ENCODE results near the gene ILF2.

ILF2 gene

DNA sequence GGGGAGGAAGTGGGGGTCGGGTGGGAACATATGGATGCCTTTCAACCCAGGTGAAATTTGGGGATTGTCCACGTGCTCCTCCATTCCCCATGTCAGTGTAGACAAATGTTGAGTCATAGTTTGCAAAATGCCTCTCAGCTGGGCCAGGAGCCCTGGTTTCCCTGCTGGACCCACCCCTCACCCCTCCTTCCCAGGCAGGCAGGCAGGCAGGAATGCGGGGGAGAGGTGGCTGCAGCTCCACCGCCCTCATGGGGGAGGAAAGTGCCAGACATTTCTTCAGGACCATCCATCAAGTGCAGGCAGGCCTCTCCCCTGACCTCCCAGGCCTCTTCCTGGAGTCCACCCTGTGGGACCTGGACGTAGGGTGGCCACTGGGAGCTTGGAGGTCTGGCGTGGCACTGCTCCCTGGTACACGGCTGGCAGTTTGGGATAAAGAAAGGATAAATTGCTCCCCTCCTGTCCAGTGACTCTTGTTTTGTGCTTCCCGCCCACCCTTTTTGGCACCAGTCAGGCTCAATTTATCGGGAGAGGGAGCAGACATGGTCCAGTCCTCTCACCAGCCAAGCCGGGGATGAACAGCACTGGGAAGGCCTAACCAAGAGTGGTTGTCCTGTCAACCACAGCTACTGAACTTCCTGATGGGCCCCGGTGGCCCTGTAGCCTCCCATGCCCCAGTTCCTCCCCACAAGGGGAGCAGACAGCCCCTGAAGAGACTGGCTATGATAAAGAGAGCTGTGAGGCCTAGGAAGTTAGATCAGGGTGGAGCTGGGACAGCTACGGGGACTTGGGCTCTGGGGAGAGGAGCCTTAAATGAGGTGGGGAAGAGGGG, 26.6 kb upstream of the ILF2 start (continued):
- no peak for TF ChIP-seq KLF10 (tag by site-specific recombination; IDR thresholded peaks at IDR 0.05)
- no peak for TF ChIP-seq ZNF843 (tag by site-specific recombination; IDR thresholded peaks at IDR 0.05)
- TF ChIP-seq, protein P1, sequence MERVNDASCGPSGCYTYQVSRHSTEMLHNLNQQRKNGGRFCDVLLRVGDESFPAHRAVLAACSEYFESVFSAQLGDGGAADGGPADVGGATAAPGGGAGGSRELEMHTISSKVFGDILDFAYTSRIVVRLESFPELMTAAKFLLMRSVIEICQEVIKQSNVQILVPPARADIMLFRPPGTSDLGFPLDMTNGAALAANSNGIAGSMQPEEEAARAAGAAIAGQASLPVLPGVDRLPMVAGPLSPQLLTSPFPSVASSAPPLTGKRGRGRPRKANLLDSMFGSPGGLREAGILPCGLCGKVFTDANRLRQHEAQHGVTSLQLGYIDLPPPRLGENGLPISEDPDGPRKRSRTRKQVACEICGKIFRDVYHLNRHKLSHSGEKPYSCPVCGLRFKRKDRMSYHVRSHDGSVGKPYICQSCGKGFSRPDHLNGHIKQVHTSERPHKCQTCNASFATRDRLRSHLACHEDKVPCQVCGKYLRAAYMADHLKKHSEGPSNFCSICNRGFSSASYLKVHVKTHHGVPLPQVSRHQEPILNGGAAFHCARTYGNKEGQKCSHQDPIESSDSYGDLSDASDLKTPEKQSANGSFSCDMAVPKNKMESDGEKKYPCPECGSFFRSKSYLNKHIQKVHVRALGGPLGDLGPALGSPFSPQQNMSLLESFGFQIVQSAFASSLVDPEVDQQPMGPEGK (tag by site-specific recombination; IDR thresholded peaks at IDR 0.05), result peak; percentile 16; the same call in 1 of the 2 replicates
- peak; percentile 91 for TF ChIP-seq PRDM10 (tag by site-specific recombination; IDR thresholded peaks at IDR 0.05)
- no peak for TF ChIP-seq ZNF157 (tag by site-specific recombination; IDR thresholded peaks at IDR 0.05)
- TF ChIP-seq, protein P2, sequence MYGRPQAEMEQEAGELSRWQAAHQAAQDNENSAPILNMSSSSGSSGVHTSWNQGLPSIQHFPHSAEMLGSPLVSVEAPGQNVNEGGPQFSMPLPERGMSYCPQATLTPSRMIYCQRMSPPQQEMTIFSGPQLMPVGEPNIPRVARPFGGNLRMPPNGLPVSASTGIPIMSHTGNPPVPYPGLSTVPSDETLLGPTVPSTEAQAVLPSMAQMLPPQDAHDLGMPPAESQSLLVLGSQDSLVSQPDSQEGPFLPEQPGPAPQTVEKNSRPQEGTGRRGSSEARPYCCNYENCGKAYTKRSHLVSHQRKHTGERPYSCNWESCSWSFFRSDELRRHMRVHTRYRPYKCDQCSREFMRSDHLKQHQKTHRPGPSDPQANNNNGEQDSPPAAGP (tag by site-specific recombination; IDR thresholded peaks at IDR 0.05), result peak; percentile 76; the same call in 1 of the 2 replicates
- TF ChIP-seq GLIS1 (tag by site-specific recombination; IDR thresholded peaks at IDR 0.05), result no peak
- TF ChIP-seq, protein P3, sequence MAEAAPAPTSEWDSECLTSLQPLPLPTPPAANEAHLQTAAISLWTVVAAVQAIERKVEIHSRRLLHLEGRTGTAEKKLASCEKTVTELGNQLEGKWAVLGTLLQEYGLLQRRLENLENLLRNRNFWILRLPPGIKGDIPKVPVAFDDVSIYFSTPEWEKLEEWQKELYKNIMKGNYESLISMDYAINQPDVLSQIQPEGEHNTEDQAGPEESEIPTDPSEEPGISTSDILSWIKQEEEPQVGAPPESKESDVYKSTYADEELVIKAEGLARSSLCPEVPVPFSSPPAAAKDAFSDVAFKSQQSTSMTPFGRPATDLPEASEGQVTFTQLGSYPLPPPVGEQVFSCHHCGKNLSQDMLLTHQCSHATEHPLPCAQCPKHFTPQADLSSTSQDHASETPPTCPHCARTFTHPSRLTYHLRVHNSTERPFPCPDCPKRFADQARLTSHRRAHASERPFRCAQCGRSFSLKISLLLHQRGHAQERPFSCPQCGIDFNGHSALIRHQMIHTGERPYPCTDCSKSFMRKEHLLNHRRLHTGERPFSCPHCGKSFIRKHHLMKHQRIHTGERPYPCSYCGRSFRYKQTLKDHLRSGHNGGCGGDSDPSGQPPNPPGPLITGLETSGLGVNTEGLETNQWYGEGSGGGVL (tag by site-specific recombination; IDR thresholded peaks at IDR 0.05), result peak; percentile 69
- TF ChIP-seq, protein P4, sequence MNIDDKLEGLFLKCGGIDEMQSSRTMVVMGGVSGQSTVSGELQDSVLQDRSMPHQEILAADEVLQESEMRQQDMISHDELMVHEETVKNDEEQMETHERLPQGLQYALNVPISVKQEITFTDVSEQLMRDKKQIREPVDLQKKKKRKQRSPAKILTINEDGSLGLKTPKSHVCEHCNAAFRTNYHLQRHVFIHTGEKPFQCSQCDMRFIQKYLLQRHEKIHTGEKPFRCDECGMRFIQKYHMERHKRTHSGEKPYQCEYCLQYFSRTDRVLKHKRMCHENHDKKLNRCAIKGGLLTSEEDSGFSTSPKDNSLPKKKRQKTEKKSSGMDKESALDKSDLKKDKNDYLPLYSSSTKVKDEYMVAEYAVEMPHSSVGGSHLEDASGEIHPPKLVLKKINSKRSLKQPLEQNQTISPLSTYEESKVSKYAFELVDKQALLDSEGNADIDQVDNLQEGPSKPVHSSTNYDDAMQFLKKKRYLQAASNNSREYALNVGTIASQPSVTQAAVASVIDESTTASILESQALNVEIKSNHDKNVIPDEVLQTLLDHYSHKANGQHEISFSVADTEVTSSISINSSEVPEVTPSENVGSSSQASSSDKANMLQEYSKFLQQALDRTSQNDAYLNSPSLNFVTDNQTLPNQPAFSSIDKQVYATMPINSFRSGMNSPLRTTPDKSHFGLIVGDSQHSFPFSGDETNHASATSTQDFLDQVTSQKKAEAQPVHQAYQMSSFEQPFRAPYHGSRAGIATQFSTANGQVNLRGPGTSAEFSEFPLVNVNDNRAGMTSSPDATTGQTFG (tag by site-specific recombination; IDR thresholded peaks at IDR 0.05; ENCODE audit: borderline replicate concordance), result no peak
- no peak for TF ChIP-seq ZNF311 (tag by site-specific recombination; IDR thresholded peaks at IDR 0.05; ENCODE audit: borderline replicate concordance)
- TF ChIP-seq EGR2 (tag by site-specific recombination; IDR thresholded peaks at IDR 0.05; ENCODE audit: low read depth), result peak; percentile 85
- no peak for TF ChIP-seq TRIM28 (IDR thresholded peaks at IDR 0.05; ENCODE audit: borderline replicate concordance, low read length)
- TF ChIP-seq ZNF660 (tag by site-specific recombination; IDR thresholded peaks at IDR 0.05), result no peak
- TF ChIP-seq ZNF529 (tag by site-specific recombination; IDR thresholded peaks at IDR 0.05; ENCODE audit: insufficient replicate concordance), result no peak
- TF ChIP-seq PRDM1 (tag by site-specific recombination; IDR thresholded peaks at IDR 0.05), result no peak
- no peak for TF ChIP-seq ZNF548 (tag by site-specific recombination; IDR thresholded peaks at IDR 0.05)
- TF ChIP-seq WT1 (tag by site-specific recombination; IDR thresholded peaks at IDR 0.05), result peak; percentile 60; the same call in 1 of the 2 replicates
- TF ChIP-seq ZFP3 (tag by site-specific recombination; IDR thresholded peaks at IDR 0.05; ENCODE audit: low read depth), result no peak
- TF ChIP-seq ZNF394 (tag by site-specific recombination; IDR thresholded peaks at IDR 0.05; ENCODE audit: borderline replicate concordance), result no peak
- TF ChIP-seq, protein P5, sequence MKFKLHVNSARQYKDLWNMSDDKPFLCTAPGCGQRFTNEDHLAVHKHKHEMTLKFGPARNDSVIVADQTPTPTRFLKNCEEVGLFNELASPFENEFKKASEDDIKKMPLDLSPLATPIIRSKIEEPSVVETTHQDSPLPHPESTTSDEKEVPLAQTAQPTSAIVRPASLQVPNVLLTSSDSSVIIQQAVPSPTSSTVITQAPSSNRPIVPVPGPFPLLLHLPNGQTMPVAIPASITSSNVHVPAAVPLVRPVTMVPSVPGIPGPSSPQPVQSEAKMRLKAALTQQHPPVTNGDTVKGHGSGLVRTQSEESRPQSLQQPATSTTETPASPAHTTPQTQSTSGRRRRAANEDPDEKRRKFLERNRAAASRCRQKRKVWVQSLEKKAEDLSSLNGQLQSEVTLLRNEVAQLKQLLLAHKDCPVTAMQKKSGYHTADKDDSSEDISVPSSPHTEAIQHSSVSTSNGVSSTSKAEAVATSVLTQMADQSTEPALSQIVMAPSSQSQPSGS (tag by site-specific recombination; IDR thresholded peaks at IDR 0.05; ENCODE audit: low read depth), result no peak
- peak; percentile 86 for TF ChIP-seq ZFHX2 (tag by site-specific recombination; conservative IDR thresholded peaks at IDR 0.05)
- no peak for TF ChIP-seq ZBTB20 (tag by site-specific recombination; IDR thresholded peaks at IDR 0.05)
- TF ChIP-seq ZBTB17 (tag by site-specific recombination; IDR thresholded peaks at IDR 0.05), result peak; percentile 57
- TF ChIP-seq KLF1 (tag by site-specific recombination; IDR thresholded peaks at IDR 0.05), result peak; percentile 75
